NCI-H187 treated with DMSO at 0.1 percent for 48 hours (cell line): Measurements from ENCODE around the gene STAT5B.
"Not testable (repeated sequence)": the region's sequence is repeated elsewhere in the genome, so short reads cannot be mapped to it uniquely, and the experiment has no call there.

ENCODE experiments used
- DNase-seq: peaks from one replicate; lab custom pipeline; 2025; lab: John Stamatoyannopoulos, UW

The STAT5B gene

DNA sequence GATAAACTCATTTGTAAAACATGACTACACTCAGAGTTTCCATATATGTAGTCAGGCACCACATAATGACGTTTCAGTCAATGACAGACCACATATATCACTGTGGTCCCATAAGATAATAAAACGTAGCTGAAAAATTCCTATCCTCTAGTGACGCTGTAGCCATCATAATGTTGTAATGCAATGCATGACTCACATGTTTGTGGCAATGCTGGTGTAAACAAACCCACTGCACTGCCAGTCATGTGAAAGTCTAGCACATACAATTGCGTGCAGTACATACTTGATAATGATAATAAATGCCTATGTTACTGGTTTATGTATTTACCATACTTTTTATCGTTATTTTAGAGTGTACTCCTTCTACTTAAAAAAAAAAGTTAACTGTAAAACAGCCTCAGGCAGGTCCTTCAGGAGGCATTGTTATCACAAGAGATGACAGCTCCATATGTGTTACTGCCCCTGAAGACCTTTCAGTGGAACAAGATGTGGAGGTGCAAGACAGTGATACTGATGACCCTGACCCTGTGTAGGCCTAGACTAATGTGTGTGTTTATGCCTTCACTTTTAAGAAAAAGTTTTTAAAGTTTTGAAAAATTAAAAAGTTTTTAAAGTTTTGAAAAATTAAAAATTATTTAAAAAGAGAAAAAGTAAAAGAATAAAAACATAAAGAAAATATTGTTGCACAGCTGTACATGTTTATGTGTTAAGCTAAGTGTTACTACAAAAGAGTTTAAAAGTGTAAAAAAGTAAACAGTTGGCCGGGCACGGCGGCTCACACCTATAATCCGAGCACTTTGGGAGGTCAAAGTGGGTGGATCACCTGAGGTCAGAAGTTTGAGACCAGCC lies 9.0 kb downstream of the STAT5B start:
- no peak for DNase-seq

DNA sequence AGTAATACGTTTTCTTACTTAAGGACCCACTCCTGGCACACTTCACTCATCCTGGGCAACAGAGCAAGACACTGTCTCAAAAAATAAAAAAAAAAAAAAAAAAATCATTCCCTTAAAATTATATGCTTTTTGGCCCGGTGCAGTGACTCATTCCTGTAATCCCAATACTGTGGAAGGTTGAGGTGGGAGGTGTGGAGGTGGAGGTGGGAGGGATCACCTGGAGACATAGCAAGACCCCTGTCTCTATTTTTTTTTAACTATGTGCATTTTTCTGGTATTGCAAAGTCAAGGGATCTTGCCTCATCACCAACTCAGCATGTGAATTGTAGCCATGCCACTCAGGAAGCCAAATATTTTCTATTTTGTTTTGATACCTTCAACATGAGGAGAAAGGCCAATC lies 9.7 kb downstream of the STAT5B start:
- DNase-seq: no peak

DNA sequence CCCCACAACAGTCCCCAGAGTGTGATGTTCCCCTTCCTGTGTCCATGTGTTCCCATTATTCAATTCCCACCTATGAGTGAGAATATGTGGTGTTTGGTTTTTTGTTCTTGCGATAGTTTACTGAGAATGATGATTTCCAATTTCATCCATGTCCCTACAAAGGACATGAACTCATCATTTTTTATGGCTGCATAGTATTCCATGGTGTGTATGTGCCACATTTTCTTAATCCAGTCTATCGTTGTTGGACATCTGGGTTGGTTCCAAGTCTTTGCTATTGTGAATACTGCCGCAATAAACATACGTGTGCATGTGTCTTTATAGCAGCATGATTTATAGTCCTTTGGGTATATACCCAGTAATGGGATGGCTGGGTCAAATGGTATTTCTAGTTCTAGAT lies 11.8 kb downstream of the STAT5B start:
- DNase-seq: not testable (repeated sequence)

DNA sequence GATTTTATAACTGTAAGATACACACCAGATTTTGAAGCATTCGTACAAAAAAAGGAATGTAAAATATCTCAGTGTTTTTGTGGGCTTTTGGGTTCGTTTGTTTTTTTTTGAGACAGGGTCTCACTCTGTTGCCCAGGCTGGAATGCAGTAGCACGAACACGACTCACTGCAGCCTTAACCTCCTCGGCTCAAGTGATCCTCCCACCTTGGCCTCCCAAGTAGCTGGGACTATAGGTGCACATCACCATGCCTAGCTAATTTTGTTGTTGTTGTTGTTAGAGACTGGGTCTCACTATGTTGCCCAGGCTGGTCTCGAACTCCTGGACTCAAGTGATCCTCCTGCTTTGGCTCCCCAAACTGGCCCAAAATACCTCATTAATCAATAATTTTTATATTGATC lies 15.9 kb downstream of the STAT5B start:
- DNase-seq: no peak

DNA sequence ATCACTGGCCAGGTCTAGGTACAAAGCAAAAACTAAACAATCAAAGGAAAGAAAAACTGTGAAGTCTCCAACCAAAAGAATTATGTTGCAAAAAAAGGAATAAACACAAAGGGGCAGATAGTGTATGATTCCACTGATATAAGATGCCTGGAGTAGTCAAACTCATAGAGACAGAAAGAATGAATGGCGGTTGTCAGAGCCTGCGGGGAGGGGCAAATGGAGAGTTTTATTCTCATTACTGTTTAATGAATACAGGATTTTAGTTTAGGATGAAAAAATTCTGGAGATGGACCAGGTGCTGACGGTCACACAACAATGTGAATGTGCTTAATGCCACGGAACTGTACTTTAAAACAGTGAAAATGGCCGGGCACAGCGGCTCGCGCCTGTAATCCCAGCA lies 20.7 kb downstream of the STAT5B start:
- DNase-seq: no peak

DNA sequence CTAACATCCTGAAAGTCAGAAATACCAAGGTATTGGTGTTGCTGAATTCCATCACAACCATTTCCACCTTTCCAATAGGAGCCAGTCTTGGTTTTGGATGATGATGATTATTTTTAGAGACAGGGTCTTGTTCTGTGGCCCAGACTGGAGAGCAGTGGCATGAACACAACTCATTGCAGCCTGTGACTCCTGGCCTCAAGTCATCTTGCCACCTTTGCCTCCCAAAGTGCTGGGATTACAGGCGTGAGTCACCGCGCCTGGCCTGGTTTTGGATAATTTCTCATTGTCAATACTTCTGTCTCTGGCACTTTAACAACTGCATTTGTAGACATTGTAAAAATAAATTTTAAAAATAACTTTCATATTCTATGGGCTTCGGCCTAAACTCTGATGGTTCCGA lies 22.6 kb downstream of the STAT5B start:
- DNase-seq: no peak

DNA sequence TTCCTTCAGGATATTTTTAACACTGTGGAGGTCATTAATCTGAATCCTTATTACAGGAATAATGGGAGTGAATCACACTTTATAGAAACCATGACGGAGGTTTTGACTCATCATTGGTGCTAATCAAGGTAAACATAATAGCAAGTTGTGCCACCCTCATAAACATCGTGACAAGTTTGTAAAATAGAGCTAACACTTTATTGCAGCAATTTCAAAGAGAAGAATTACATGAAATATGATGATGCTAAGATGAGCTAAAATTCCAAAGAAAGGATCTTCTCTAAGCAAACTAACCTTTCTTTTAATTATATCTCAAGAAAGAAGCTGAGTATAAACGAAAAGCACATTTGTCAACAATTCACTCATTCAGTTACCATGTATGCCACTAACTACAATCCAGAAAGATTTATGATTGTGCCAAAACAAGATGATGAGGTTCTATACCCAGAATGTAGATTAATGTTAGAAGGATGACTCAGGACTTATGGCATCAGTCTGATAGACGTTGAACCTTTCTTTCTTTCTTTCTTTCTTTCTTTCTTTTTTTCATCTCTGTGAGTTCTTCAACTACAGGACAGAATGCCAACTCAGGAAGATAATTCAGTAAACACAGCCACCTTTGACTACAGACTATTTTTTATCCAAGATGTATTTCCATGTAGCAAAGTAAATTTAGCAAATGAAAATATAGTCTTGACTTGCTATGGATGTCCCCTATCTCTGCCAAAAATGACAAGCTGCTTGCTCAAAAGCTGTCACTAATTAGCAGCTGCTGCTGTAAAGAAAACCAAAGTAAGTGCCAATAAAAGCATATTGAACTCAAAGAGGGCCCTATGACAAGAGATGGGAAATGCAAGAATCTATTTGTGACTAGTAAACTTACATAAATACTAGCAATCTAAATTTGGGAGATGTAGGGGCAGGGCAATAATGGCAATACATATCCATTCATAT lies 23.3 kb downstream of the STAT5B start:
- DNase-seq: no peak

DNA sequence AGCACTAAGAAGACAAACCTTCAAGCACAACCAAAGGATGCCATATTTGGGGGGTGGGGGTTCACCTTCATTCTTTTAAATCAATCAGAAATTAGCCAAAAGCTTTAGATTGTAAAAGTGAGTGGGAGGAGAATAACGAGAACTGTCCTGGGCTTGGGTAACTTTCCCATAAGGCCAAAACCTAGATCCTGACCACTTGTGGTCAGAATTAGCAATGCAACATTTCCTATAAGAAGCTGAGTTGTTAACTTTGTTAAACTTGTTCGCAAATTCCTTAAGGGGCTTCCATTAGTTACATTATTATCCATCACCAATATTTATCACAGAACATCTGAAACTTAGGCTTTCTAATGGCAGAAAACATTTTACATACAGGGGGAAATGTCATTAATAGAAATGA lies 25.1 kb downstream of the STAT5B start:
- no peak for DNase-seq

DNA sequence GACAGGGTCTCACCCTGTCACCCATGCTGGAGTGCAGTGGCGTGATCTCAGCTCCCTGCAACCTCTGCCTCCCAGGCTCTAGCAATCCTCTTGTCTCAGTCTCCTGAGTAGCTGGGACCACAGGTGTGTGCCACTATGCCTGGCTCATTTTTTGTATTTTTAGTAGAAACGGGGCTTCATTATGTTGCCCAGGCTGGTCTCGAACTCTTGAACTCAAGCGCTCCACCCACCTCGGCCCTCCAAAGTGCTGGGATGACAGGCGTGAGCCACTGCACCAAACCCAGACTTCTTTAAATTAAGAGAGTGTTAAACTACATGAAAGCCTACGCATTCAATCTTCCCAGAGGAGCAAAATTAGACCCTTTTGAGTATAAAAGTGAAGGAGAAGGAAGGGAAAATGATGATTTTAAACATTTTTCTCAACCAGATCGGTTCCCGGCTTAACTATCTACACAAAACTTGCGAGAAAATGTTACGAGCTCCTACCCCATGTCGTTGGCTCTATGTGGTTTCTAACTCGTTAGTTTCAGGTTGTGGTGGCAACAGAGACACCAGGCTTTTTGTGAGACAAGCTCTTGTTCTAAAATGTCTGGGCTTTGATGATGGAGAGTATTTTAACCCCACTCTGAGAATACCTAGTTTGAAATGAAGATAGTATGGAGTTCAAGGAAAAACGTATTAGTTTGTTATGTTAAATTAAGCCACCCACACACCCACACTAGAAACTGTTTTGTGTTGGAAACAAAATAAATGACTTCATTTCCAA lies 26.3 kb downstream of the STAT5B start:
- no peak for DNase-seq

DNA sequence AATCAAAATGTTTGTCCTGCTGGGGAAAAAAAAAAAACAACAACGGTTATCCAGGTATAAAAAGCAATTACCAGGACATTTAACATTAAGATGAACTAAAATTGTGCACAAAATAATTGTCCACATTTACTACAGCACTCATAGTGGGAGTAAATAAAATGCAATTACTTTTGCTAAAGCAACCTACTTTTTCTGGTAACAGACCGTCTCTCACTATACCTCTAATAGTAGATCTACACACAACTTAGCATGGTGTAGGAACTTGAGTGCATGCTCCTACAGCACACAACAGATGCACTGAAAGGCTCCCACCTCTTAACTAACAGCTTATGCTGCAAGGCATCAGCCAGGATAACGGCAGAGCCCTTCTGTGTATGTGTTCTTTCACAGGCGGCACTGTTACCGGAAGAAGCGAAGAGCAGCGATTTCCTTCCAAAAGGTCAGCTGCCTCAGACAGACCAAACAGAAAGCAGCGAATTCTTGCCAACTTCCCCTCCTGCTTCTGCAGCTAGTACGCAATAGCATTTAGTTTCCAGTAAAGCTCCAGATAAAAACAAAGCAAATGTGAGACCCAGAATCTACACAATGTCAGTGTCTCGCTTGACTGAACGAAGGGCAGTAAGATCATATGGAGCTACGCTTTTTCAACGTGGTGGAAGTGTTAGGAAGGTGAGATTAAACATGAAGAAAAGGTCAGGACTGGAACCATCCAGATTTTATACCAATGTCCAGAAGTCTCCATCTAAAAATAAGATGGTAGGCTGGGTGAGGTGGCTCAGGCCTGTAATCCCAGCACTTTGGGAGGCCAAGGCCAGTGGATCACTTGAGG lies 27.6 kb downstream of the STAT5B start:
- DNase-seq: no peak

DNA sequence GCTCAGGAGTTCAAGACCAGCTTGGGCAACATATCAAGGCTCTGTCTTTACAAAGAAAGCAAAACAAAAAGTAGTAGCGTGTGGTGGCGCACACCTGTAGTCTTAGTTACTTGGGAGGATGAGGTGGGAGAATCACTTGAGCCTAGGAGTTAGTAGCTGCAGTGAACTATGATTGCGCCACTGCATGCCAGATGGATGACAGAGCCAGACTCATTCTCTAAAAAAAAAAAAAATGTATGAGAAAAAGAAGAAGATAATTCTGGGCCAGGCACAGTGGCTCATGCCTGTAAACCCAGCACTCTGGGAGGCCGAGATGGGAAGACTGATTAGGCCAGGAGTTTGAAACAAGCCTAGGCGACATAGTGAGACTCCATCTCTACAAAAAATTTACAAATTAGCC lies 28.5 kb downstream of the STAT5B start:
- DNase-seq: no peak

DNA sequence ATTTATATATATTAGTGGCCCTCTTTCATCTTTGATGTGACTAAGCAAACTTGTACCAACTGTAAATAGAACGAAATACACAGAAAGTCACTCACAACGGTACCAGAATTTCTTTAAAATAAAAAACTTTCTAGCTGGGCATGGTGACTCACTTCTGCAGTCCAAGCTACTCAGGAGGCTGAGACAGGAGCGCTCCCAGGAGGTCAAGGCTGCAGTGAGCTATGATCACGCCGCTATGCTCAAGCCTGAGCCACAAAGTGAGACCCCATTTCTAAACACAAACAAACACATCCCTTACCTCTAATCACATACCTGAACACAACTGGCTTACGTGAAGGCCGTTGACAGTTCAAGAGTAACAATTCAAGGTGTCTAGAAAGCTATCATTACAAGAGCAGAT lies 29.7 kb downstream of the STAT5B start:
- DNase-seq: no peak

DNA sequence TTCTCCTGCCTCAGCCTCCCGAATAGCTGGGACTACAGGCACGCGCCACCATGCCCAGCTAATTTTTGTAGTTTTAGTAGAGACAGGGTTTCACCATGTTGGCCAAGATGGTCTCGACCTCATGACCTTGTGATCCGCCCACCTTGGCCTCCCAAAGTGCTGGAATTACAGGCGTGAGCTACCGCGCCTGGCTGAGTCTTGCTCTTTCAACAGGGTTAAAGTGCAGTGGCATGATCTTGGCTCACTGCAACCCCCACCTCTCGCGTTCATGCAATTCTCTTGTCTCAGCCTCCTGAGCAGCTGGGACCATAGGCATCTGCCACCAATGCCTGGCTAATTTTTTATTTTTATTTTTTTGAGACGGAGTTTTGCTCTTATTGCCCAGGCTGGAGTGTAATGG lies 31.0 kb downstream of the STAT5B start:
- not testable (repeated sequence) for DNase-seq

DNA sequence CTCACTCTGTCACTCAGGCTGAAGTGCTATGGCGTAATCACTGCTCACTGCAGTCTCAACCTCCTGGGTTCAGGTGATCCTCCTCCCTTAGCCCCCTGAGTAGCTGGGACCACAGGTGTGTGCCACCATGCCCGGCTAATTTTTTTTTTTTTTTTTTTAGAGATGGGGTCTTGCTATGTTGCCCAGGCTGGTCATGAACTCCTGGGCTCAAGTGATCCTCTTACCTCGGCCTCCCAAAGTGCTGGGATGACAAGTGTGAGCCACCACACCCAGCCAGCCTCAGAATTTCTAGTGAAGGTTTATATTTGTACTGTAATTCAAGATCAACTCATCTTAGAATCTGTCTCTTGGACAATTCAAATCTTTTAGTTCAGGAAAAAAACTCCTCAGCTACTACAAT lies 32.1 kb downstream of the STAT5B start:
- DNase-seq: not testable (repeated sequence)

DNA sequence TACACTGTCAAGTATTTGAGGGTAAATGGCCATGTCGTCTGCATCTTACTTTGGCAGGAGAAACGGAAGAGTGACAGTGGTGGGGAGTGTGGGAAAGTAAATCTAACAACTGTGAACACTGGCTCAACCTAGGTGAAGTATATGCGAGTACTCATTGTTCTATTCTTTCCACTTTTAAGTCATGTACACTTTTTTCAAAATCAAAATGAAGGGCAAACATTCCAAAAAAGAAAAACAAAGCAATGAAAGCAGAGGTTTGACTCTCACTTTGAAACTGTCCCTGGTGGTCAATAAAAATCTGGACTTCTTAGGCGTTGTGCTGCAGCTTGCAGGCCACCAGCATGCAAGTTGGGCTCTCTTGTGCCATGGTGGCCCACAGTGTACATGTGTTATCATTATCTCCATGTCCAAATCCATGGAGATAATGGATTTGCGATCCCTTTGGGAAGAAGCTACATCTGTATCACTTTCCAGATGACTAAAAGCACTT lies 32.7 kb downstream of the STAT5B start:
- DNase-seq: no peak

DNA sequence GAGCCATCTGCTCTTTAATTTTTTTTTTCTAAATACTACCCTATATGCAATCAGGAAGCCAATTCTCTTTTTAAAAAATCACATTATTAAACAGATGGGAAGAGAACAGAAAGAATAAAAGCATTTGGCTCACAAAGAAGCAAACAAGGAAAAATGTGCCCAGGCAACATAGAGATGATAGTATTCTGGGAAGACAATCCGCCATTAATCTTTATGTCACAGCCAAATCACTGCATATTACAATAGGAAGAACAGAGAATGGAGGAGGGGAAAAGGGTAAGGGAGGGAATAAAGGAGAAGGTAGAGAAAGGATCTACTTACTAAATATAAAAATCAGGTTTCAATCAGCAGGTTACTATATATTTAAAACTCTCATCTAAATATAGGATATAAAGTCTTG lies 34.3 kb downstream of the STAT5B start:
- DNase-seq: no peak

DNA sequence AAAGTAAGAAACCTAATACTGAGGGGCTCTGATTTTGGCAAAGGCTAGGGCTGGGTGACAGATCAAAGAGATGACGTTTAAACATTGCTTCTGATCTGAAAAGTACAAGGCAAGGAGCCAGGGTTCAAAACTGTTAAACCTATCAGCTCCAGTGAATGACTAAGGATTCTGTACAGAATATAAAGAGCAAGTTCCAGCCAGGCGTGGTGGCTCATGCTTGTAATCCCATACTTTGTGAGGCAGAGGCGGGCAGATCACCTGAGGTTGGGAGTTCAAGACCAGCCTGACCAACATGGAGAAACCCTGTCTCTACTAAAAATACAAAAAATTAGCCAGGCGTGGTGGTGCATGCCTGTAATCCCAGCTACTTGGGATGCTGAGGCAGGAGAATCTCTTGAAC lies 35.3 kb downstream of the STAT5B start:
- DNase-seq: not testable (repeated sequence)

DNA sequence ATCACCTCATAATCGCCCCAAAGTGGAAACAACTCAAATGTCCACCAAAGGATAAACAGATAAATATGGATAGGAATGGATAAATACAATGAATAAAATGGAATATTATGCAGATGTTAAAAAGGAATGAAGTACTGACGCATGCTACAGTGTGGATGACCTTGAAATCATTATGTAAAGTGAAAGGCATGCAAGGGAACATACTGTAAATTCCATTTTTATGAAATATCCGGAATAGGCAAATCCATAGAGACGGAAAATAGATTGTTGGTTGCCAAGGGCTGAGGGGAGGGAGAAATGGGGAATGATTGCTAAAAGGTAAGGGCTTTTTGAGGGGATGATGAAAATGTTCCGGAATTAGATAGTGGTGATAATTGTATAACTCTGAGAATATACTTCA lies 36.0 kb downstream of the STAT5B start:
- DNase-seq: no peak

DNA sequence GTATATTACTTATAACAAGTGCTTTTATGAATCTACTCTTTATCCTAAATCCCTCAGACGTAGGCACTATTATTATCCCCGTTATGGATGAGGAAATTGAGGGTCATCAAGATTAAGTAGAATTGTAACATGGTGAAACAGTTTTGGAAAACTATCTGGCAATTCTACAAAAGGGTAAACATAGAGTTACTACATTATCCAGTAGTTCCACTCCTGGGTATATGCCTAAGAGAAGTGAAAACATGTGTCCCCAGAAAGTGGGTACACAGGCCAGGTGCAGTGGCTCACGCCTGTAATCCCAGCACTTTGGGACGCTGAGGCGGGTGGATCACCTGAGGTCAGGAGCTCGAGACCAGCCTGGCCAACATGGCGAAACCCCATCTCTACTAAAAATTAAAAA lies 36.6 kb downstream of the STAT5B start:
- not testable (repeated sequence) for DNase-seq

DNA sequence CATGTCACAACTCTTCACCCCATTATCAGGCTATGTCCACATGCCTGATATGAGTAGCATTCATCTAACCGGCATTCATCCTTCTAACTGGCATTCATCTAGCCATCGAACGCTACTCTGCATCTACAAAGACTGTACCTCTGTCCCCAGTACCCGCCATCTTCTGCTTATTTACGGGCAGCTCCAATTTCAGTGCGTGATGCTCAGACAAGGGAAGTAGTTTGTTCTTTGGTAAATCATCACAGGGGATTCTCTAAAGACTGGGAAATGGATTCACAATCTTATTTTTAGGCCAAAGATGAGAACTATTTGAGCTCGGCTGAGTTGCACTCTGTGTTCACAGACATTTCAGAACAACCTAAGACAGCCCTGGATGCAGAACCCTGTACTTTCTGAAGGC lies 39.4 kb downstream of the STAT5B start:
- no peak for DNase-seq

DNA sequence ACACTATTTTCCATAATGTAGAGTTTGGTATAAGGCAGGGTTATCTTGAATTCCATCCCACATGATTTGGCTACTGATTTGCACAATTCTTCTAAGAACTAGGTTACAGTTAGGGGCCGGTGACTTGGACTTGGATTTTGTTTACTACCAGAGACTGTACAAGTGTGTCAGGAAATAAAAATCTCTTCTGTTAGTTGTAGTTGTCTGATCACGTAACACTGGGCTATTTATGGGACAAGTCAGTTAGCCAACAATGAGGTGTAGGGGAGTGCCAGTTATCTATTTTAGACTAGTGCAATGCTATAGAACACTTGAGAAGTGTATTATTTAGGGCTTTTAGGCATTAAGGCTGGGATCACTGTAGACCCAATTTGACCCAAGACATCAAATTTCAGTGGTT lies 42.2 kb downstream of the STAT5B start:
- no peak for DNase-seq
